Activated CD4-positive, alpha-beta T cell treated with anti-CD3 and anti-CD28 coated beads for 4 hours (primary cell): ENCODE measurements around the gene SH3RF1.
"Not testable (repeated sequence)": the region's sequence is repeated elsewhere in the genome, so short reads cannot be mapped to it uniquely, and the experiment has no call there.

Experiments used
- DNase-seq, 2 donors: peaks; one replicate each; pipeline ENCODE4 v3.0.0-alpha.2; 2020

Gene SH3RF1

GRCh38 chr4:169270810-169271691, at the start of gene SH3RF1:
Gene SH3RF1 (minus strand): TSS chr4:169270956. CDS start chr4:169269212, 1,744 bp downstream.
- DNase-seq = no peak

- DNase-seq = no peak
Observed at GRCh38 chr4:169315530-169316343, 45.0 kb upstream of the SH3RF1 start.

GRCh38 chr4:169314906-169315305, 44.1 kb upstream of the SH3RF1 start:
- no peak for DNase-seq

GRCh38 chr4:169313732-169314131, 43.0 kb upstream of the SH3RF1 start:
- no peak for DNase-seq

DNA sequence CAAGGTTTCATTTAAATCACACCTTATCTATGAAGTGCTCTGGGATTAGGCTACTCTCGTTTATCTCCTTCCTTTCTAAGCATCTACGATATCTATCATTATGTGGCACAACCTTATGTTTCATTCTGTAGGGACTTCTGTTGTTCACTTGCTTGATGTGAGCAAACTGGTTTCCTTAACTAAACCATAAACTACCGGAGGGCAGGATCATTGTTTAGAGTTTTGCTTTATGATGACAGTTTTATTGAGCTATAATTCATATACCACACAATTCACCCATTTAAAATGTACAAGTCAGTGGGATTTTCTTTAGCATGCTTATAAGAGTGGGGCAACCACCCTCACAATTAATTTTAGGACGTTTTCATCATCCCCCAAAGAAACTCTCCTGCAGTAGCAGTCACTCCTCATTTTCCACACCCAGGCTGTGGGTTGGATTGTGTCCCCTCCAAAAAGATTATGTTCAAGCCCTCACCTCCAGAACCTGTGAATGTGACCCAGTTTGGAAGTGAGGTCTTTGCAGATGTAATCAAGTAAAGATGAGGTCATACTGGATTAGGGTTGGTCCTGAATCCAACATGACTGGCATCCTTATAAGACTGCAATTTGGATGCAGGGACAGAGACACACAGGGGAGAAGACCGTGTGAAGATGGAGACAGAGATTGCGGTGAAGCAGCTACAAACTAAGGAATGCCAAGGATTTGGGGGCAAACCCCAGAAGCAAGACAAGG, 42.1 kb upstream of the SH3RF1 start:
- no peak for DNase-seq

DNA sequence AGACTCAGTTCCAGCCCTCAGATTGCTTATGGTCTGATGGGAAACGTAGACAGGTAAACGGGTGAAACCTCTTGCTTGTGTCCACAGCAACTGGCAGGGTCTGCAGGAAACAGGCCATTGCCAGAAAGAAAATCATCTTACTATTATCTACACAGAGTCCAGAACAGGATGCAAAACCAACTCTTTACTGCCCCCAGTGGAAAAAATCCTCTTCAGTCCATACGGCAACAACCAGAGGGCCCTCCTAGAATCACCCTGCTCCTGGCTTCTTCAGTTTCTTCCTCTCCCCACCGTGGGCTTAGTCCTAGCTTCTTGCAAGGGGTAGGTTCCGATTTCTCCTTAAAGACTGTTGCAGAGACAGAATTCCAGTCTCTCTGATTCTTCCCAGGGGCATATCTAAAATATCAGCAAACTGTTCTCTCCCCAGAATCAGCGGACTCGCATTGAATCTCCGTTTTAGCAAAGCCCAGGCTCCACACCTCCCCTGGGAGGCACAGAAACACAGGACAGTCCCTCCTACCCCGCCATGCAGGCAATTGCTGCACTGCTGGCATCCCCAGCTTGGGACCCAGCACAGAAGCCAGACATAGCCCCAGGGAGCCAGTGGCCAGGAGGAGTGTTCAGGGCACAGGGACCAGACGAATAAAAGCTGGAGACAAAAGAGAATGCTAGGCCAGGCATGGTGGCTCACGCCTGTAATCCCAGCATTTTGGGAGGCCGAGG, 41.0 kb upstream of the SH3RF1 start:
- DNase-seq = no peak

GRCh38 chr4:169309326-169309967, 38.7 kb upstream of the SH3RF1 start:
- no peak for DNase-seq

DNA sequence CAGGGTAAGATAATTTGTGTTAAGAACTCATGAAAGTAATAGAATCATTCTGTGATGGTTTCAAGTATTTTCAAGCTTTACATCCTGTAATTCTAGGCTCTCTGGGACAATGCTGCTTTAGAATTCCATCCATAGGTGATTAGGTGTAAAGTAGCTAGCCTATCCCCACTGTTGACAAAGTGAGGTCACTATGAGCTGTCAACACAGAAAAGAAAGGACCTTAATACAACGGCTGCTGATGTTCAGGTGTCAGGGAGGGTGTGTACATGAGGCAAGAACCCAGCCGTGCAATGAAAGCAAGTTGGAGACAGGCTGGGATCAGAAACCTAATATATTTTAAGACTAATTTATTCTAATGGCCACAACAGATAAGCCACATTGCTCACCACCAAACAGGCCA, 36.8 kb upstream of the SH3RF1 start:
- DNase-seq = no peak

DNA sequence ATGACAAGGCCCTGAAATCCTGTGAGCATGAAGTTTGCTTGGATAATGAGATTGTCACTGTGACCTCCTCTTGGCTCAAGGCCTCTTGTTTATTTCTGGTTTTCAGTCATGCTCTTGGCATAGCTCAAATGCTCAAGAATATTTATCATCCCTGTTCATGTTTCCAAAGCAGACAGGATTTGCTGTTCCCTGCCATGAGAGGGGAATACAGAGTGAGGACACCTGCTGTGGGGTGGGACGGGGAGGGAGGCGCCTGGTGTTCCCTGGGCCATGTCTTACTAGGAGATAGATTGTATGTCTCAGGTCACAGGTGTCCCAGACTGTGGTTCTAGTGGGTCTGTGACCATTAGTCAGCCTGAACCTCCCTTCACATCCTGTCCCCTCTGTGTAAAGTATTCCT, 34.9 kb upstream of the SH3RF1 start:
- DNase-seq = no peak

- DNase-seq = no peak
Observed at GRCh38 chr4:169305173-169305572, 34.4 kb upstream of the SH3RF1 start.

GRCh38 chr4:169295822-169296221, 25.1 kb upstream of the SH3RF1 start:
- DNase-seq = no peak

GRCh38 chr4:169293343-169294176, 22.8 kb upstream of the SH3RF1 start:
- no peak for DNase-seq

GRCh38 chr4:169287983-169288382, 17.2 kb upstream of the SH3RF1 start:
- not testable (repeated sequence) for DNase-seq

DNA sequence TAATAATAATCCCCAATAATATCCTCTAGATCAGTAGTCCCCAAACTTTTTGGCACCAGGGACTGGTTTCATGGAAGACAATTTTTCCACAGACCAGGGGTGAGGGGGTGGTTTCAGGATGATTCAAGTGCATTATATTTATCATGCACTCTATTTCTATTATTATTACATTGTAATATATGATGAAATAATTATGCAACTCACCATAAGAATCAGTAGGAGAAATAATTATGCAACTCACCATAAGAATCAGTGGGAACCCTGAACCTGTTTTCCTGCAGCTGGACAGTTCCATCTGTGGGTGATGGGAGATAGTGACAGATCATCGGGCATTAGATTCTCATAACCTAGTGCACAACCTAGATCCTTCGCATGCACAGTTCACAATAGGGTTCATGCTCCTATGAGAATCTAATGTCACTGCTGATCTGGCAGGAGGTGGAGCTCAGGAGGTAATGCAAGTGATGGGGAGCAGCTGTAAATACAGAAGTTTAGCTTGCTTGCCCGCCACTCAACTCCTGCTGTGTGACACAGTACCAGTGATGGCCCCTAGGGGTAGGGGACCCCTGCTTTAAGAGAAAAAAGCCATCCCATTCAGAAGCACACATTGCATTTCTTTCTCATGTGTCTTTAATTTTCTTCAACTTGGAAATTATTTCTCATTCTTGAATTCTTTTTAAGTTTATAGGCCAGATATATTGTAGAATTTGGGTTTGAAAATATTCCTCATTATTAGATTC, 16.0 kb upstream of the SH3RF1 start:
- no peak for DNase-seq

- no peak for DNase-seq
Observed at GRCh38 chr4:169283114-169283509, 12.4 kb upstream of the SH3RF1 start.

DNA sequence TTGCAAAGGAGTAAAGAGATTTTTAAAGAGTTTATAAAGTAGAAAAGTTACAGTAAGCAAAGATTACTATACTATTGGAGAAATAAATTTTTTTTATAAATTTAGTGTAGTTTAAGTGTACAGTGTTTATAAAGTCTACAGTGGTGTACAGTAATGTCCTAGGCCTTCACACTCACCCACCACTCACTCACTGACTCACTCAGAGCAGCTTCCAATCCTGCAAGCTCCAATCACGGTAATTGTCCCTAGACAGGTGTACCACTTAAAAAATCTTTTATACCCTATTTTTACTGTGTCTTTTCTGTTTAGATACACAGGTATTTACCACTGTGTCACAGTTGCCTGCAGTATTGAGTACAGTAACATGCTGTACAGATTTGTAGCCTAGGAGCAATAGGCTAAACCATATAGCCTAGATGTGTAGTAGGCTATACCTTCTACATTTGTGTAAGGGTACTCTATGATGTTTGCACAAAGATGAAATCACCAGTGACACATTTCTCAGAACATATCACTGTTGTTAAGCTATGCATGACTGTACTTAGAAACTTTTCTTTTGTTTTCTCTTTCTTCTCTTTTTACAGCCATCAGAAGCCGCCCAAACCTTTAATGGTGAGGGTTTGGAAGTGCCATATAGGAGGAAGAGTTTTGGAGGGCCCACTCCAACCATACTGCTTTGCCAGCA, 11.8 kb upstream of the SH3RF1 start:
- DNase-seq = no peak

DNA sequence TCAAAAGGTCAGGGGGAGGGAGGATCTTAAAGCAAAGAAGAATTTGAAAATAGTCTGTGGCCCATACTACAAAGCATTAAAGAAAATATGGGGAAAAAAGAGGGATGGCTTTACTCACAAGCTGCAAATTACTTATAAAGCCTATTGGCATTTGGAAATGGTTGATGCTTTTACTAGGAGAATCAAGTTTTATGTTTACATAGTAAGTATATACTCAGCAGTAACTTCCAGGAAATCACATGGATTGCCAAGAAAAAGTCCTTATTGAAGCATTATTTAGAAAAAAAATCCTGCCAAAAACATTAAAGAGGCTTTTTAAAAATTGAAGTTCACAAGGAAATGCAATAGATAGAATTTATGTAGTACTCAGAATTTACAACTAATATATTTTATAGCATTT, 8.4 kb upstream of the SH3RF1 start:
- DNase-seq = no peak

GRCh38 chr4:169278624-169279023, 7.9 kb upstream of the SH3RF1 start:
- DNase-seq = no peak

DNA sequence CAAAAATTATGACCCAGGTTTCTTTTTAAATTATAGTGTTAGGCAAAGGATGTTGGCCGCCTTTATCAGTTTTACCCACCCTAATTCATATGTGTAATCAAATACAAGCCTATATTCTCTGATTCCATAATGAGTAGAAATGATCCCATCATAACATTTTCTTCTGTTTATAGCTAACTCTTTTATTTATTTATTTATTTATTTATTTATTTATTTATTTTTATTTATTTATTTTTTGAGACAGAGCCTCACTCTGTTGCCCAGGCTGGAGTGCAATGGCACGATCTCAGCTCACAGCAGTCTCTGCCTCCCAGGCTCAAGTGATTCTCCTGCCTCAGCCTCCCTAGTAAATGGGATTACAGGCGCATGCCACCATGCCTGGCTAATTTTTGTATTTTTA, 7.1 kb upstream of the SH3RF1 start:
- DNase-seq = not testable (repeated sequence)

- no peak for DNase-seq
Observed at GRCh38 chr4:169275180-169275579, 4.4 kb upstream of the SH3RF1 start.
